Measurements from ENCODE around the gene DSCAM. TPM values are rescaled to one million over a fixed set of nuclear protein-coding genes. Genes with fewer than 3 reads are reported as not detected.

DSCAM gene
- total RNA-seq, 4 donors from 2014 or later: not detected

DNA sequence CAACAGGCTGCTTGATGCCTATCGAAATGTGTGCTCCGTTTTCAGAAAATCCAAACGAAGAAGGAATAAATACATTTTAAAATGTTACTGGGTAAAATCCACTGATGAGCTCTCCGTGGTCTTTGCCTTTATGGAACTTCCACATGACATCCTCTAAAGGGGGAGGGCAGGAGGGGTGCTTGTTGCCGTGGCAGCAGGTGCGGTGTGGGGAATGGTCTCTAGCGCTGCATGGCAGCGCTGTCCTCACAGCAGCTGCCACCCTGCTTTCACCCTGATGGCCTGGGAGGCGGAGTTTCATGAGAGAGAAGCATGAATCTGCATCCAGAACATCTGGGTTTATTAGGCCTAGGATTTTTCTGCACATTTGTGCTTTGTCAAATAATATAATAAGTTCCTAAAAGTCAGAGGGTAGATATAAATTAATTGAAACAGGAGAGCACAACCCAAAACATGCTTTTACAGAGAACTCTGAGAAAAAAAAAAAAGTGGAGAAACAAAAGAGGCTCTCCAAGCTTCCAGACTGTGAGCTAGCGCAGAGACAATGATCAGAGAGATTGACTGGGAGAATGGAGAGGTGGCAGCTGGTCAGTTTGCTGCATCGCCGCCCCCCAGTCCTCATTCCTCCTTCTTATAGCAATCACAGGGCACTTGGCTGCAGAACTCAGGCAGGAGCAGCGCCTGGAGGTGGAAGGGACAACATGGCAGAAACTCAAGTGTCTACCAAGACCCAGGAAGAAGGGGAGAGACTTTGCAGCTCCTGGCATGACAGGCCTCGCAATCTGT lies 228.6 kb downstream of the DSCAM start:
- no peak overlapping the region for H3K27ac ChIP-seq
- no peaks in the 10 kb centered on the region for H3K27me3 ChIP-seq
- H3K9me3 ChIP-seq: no peaks in the 10 kb centered on the region
- TF ChIP-seq EP300 (IDR thresholded peaks at IDR 0.05) (no peak), POLR2A (IDR thresholded peaks at IDR 0.05) (no peak), POLR2AphosphoS5 (IDR thresholded peaks at IDR 0.05) (no peak)
- TF ChIP-seq, protein P1, sequence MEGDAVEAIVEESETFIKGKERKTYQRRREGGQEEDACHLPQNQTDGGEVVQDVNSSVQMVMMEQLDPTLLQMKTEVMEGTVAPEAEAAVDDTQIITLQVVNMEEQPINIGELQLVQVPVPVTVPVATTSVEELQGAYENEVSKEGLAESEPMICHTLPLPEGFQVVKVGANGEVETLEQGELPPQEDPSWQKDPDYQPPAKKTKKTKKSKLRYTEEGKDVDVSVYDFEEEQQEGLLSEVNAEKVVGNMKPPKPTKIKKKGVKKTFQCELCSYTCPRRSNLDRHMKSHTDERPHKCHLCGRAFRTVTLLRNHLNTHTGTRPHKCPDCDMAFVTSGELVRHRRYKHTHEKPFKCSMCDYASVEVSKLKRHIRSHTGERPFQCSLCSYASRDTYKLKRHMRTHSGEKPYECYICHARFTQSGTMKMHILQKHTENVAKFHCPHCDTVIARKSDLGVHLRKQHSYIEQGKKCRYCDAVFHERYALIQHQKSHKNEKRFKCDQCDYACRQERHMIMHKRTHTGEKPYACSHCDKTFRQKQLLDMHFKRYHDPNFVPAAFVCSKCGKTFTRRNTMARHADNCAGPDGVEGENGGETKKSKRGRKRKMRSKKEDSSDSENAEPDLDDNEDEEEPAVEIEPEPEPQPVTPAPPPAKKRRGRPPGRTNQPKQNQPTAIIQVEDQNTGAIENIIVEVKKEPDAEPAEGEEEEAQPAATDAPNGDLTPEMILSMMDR (IDR thresholded peaks at IDR 0.05): no peak
- 76 to 78% methylated on average over 5 of the region's 14 CpGs for WGBS, 2 donors (ENCODE audit: low coverage in 1 of 2)
- no peaks in the 10 kb centered on the region for H3K36me3 ChIP-seq
- no peak overlapping the region for H3K4me3 ChIP-seq
- no peaks in the 10 kb centered on the region for H3K4me1 ChIP-seq
- no peak for ATAC-seq

DNA sequence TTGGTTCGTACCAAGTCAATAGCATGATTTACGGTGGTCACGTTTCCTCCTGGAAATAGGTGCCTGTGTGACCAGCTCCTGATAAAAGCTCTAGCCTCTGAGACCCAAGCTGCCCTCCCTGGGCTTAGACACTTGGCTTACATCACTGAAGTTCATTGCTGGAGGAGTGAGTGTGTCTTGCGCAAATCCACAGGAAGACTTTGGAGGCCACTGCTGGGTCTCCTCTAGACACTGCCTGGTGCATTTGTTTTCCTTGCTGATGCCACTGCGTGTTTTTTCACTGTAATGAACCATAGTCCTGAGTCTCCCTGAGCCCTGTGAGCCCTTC lies 230.6 kb downstream of the DSCAM start:
- TF ChIP-seq, protein P1 (IDR thresholded peaks at IDR 0.05): no peak
- TF ChIP-seq POLR2A (IDR thresholded peaks at IDR 0.05) (no peak), POLR2AphosphoS5 (IDR thresholded peaks at IDR 0.05) (no peak), EP300 (IDR thresholded peaks at IDR 0.05) (no peak)
- Histone ChIP-seq H3K27me3 (peaks cover 5% of the 10 kb centered on the region), H3K36me3 (no peaks in the 10 kb centered on the region), H3K9me3 (no peaks in the 10 kb centered on the region), H3K4me3 (no peak overlapping the region), H3K27ac (no peak overlapping the region), H3K4me1 (no peaks in the 10 kb centered on the region)
- 60% methylated on average over 2 of the region's 5 CpGs; no CpG with 5 or more reads in 1 of the 2 donors for WGBS, 2 donors (ENCODE audit: low coverage in 1 of 2)
- ATAC-seq: no peak

DNA sequence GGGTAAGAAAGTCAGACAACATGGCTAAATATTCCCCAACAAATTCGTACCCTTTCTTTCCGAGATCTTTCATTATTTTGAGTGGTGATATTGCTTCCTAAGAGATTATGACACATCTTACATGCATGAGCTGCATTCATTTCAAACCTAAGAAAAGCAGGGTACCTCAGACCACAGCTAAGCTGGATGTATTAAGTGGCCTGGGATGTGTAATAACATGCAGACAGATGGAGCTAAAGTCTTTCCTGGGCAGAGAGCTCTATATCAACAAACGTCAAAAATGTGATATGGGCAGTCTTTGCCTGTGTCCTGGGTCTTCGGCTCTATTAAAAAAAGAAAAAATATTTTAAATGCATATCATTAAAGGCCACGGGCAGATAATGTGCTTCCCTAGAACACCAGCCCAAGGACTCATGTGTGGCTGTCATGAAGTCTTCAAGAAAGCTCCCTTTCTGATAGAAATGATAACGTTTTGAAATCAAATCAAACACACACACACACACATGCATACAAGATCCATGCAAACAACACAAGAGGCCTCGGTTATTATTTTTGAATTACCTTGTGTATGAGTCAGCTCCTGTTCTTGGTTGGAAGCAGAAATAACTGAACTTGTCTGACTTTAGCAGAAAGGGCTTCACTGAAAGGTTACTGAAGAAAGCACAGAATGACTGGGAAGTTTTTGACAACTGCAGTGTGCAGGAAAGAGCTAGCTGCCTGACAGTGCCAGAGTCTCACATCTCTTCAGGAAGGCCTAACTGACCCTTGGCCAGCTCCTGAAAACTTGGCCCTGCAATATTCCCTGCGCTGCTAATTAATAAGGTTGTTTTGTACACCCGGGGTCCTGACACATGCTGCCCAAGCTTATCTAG lies 231.2 kb downstream of the DSCAM start:
- Histone ChIP-seq H3K4me3 (no peak overlapping the region), H3K36me3 (no peaks in the 10 kb centered on the region), H3K27me3 (peaks cover 5% of the 10 kb centered on the region), H3K27ac (no peak overlapping the region), H3K4me1 (no peaks in the 10 kb centered on the region), H3K9me3 (no peaks in the 10 kb centered on the region)
- 29 to 43% methylated on average over 8 to 9 of the region's 9 CpGs for WGBS, 2 donors (ENCODE audit: low coverage in 1 of 2)
- ATAC-seq: no peak
- TF ChIP-seq, protein P1 (IDR thresholded peaks at IDR 0.05): no peak
- TF ChIP-seq EP300 (IDR thresholded peaks at IDR 0.05): no peak
- TF ChIP-seq POLR2A (IDR thresholded peaks at IDR 0.05): no peak
- TF ChIP-seq POLR2AphosphoS5 (IDR thresholded peaks at IDR 0.05): no peak

DNA sequence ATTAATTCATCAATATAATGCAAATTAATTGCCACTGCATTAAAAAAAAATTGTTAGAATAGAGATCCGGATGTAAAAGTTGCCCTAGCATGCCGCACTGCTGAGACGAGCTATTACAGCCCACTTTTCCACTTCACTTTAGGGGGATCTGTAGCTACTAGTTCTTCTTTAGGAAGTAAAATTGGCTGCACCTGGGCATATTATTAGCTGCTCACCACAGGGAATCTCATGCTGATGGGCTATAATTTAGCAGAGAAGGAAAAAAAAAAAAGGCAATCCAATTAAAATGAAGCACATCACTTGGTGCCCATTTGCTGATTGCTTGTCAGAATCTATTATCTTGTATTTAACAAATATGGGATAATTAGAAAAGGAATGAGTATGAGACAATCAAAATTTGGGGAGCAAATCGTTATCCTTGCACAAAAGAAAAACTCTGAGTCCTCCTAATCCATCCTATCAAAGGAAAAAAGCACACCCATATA lies 233.4 kb downstream of the DSCAM start:
- WGBS, 2 donors (ENCODE audit: low coverage in 1 of 2): 86 to 89% methylated on average over 4 of the region's 4 CpGs
- ATAC-seq: no peak
- Histone ChIP-seq H3K36me3 (no peaks in the 10 kb centered on the region), H3K27me3 (peaks cover 5% of the 10 kb centered on the region), H3K9me3 (no peaks in the 10 kb centered on the region), H3K4me3 (no peak overlapping the region), H3K27ac (no peak overlapping the region), H3K4me1 (no peaks in the 10 kb centered on the region)
- TF ChIP-seq POLR2AphosphoS5 (IDR thresholded peaks at IDR 0.05) (no peak), POLR2A (IDR thresholded peaks at IDR 0.05) (no peak), EP300 (IDR thresholded peaks at IDR 0.05) (no peak)
- TF ChIP-seq, protein P1 (IDR thresholded peaks at IDR 0.05): no peak

Data from gastroesophageal sphincter (tissue), 4 donors.